GM18511 (cell line): ENCODE results near the gene TMEM92.
"Not testable (repeated sequence)": the region's sequence is repeated elsewhere in the genome, so short reads cannot be mapped to it uniquely, and the experiment has no call there.

Experiments used
- ATAC-seq: cut with Tn5 transposase; IDR thresholded peaks from one replicate; pipeline ENCODE4 v1.9.1; 2021; ENCODE audit warnings: mild to moderate bottlenecking, moderate library complexity; ENCODE audit not compliant: unreplicated experiment

Gene TMEM92

DNA sequence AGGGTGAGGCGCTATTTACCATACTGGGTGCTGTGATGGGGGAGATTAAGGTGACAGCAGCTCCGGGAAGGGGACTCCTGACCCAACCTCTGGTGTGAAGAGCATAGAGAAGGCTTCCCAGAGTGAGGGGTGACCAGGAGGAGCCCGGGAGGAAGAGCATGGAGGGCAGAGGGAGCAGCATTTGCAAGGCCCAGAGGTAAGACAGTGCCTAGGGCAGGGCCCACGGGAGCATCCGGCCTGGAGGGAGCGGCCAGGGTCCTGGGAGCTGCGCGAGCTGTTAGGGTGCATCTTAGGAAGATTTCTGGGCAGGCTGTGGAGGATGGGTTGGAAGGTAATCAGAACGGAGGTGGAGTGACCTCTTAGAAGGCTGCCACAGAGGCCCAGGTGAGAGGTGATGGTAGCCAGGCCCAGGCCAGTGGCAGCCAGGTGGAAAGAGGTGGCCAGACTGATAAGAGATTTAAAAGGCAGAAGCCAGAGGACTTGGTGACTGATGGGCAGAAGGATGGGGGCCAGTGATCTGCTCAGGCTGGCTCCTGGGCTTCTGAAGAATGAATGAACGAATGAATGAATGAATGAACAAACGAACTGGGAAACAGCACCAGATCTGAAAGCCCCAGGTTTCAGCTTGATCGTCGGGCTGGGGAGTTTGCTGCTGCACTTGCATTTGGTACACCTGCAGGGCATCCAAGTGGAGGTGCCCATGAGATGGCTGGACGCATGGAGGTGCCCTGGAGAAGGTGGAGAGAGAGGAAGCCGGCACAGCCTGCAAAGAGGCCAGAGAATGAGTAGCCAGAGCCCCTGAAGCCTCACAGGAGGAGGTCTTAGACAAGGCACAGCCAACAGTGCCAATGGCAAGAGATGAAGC lies 13.0 kb upstream of the TMEM92 start:
- ATAC-seq: no peak

DNA sequence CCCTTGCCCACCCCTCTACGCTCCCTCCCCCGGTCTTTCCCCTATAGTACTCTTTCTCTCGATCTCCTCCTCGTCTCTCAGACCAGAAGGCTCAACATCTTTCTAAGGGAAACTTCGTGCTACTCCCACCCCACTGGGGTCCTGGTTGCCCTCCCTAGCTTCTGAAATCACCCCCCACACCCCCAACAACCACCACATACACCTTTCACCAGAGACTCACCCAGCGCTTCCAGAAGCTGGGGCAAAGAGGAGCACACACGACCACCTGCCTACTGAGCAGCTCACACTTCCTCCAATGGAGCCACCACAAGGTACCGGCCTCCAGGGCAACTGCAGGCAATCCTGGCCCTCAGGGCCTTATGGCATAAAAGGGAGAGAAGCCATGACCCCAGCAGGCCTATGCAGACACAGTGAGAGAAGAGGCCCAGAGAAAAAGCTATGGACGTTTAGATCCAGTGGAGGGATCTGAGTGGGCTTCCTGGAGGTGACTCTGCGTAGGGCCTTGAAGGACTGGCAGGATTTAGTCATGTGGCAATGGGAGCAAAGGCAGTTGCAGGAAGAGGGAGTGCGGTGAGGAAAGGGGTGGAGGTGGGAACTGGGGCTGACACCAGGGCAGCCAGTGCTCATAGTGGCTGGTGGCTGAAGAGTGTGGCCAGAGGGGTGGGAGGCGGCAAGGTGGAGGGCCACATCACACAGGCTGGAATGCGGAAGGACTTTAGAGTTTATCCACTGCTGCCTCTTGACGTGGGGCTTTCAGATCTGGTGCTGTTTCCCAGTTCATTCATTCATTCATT lies 12.1 kb upstream of the TMEM92 start:
- ATAC-seq: no peak

DNA sequence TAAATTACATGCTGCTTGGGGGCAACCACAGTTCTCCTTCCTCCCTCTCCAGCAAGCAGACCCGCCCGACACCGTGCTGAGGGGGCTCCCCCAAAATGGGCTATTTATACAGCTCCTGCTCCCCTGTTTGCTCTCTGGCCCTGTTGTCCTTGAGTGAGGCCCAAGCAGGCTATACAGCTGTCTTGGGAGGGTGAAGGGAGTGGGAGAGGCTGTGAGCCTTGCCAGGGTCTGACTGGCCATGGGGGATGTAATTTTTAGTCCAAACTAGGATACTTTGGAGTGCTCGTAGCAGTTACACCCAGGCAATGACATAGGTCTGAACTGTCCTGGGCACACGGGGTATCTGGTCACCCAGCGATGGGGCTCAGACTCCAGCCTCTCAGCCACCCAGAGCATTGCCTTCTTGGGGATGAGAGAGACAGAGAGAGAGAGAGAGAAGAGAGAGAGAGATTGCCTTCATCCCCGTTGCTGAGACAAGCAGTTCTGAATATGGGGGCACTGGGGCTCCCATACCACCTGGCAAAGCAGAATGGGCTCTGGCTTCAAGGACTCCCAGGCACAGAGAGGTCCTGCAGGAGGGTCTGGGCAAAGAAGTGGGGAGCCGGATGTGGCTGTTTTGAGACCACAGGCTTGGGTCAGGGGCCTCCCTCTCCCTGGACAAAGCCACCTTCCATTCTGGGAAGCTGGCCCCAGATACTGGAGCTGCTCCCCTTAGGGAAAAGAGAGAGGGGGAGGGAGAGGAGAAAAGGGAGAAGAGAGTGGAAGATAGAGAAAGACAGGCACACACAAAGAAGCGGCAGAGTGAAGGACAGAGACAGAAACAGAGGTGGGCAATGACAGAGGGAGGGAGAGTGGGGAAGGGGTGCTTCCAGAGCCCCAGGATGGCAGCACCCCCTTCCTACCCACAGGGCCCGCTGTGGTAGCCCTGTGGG lies 10.7 kb upstream of the TMEM92 start:
- ATAC-seq: no peak

DNA sequence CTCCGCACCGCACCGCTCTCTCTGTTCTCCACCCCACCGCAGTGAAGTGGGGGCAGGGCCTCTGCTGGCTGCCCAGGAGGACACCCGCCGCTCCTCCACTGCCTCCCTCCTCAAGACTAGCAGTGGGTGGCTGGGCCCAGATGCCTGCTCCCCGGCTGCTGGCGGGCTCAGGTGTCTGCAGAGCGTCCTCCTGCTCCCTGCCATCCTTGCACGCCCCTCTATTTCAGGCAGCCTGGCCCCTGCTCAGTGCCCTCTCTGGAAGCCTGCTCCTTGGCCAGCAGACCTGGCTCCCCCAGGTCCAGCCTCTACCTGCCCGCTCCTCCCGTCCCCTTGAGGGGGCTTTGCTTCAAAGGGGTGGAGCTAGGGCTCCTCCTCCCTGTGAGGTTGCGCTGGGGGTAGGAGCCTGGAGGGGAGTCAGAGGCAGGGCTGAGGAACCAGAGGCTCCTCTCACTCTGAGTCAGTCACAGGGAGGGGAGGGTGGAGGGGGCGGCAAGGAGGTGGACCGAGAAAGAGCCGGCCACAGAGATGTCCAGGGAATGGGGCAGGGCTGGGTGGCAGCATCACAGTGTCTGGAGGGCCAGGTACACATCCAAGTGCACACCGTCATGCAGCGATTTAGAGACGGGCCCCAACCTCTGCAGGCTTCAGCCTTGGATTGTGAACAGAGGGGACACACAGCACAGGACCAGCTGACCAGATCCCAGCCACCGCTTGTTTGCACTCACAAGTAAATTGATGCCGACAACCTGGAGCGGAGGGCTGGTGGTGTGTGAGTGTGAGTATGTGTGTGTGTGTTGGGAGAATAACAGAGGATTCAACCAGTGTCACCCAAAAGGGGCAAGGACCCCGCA lies 9.8 kb upstream of the TMEM92 start:
- ATAC-seq: no peak

DNA sequence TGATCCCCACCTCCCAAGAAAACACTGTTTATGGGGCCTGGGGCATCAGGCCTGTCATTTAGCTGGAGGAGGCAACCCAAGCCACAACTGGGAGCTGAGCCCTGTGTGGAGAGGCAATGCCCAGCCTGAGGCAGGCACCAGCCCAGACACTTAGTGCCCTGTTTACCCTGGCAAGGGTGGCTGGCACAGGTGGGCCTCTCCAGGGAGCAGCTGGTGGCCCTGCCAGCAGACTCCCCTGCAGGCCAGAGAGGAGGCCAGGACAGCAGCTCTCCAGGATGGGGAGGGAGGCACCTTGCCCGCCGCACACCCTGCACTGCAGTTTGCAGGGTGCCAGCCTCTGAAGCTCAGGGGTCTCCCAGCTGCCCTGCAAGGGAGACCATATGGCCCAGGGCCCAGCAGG lies 9.1 kb upstream of the TMEM92 start:
- ATAC-seq: no peak

DNA sequence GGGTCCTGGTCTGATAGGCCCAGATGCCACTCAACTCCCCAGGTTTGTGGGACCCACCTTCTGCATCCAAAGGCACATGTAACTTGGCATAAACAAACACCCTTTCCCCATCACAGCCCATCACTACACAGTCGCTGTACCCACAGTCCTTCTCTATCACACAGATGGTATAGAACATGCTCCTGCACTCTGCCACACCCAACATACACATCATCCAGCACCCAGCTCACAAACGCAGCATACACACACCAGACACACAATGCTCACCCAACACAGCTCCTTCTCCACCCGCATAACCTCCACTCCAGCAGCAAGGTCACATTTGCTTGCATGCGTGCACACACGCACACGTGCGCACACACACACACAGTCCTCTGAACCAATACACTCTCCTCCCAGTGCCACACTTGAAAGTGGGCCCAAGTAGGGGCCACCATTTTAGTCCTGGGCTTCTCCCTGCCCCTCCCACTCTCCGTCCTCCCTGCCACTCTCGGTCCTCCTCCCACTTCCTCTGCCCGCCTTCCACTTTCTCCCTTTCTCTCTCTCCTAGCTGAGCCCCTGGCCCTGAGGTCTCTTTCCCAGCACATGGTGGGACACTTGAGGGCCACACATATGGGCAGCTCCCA lies 8.5 kb upstream of the TMEM92 start:
- ATAC-seq: no peak

DNA sequence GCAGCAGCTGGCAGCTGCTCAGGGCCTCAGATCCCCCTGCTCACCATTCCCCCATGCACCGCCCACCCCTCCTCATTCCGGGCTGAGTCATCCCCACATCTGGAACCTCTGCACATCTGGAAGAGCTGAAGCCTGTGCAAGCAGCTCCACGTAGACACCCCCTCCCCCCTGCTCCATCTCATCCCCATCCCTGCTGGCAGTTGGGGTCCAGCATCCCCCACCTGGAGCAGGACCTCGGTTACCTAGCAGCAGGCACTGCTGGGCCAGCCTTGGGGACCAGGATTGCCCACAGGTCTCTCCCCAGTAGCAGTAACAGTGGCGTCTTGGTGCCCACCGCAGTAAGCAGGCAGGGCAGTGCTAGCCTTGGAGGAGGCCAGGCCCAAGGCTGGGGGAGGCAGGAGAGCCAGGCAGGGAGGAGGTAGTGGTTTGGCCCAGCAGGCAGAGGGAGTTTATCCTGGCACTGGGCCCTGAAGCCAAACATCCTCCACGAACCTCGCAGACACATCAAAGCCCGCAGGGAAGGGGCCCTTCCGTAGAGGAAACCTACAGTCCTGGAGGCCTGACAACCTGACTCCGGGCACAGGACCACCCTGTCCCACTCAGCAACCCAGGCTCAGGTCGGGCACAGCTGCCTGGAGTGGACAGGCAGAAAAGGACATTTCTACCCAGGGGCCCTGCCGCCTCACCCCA lies 7.7 kb upstream of the TMEM92 start:
- ATAC-seq: no peak

DNA sequence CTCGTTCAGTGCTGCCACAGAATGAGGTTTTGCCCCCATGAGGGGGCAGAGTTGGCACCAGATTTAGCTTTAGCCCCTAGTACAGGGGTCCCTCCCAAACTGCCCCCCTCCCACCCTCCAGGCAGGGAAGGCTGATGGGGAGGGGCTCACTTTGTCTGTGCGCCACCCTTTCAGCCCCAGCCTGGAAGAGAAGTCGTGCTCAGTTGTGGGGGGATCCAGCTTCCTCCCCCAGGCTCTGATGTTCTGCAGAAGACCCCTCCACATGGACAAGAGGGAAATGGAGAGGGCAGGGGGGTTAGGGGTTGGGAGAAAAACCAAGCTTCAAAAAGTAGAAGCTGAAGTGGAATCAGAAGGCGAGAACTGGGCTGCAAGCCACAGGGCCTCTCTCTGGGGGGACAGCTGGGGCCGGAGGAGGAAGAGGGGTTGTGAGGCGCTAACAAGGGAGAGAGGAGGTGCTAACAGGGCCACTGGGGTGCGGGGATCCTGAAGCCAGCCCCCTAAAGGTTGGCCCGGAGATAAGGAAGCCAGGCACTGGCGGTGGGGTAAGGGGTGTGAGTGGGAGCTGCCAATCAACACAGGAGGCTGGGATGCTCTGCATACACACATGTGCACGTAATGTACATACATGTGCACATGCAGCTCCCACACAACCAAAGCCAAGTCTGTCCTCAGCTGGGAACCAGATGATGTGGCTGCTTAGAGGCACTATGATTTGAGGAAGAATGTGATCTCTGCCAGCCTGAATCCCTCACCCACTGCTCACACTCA lies 7.0 kb upstream of the TMEM92 start:
- no peak for ATAC-seq

DNA sequence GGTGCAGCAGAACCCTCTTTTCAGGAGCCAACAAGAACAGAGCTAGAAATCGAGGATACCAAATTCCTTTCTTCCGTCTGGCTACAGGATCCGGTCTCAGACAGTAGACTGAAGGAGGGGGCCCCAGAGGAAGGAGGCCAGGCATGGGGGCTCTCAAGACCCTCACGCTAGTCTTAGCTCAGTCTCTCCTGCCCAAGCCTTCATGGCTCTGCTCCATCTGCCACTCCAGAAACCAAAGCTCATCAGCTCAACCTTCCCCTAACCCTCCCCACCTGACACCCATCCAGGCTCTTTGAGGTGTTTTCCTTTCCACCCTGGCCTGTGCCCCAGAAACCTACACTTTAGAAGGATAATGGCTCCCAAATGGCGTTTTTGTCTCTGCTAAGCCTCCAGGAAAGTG lies 6.2 kb upstream of the TMEM92 start:
- ATAC-seq: no peak

DNA sequence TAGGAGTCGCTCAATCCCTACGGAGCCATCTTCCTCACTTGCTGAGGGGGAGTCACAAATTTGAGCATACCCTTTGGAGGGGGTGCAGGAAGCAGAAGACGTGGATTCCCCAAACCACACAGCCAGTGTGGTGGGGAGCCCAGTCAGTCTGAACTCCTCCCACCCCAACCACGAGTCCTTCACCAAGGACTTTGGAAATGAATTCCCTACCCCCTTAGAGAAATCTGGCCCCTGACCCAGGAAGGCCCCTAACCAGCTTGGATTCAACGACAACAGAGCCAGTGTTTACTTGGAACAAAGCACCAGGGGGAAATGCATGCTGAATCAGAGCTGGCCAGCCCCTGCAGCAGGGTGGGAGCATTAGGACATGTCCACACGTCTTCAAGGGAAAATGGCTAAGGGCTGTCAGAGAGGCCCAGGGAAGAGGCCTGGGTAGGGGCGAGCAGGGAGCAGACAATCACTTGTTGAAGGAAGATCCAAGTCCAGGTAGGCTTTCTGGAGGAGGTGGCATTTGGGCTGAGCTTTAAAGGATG lies 5.5 kb upstream of the TMEM92 start:
- no peak for ATAC-seq

DNA sequence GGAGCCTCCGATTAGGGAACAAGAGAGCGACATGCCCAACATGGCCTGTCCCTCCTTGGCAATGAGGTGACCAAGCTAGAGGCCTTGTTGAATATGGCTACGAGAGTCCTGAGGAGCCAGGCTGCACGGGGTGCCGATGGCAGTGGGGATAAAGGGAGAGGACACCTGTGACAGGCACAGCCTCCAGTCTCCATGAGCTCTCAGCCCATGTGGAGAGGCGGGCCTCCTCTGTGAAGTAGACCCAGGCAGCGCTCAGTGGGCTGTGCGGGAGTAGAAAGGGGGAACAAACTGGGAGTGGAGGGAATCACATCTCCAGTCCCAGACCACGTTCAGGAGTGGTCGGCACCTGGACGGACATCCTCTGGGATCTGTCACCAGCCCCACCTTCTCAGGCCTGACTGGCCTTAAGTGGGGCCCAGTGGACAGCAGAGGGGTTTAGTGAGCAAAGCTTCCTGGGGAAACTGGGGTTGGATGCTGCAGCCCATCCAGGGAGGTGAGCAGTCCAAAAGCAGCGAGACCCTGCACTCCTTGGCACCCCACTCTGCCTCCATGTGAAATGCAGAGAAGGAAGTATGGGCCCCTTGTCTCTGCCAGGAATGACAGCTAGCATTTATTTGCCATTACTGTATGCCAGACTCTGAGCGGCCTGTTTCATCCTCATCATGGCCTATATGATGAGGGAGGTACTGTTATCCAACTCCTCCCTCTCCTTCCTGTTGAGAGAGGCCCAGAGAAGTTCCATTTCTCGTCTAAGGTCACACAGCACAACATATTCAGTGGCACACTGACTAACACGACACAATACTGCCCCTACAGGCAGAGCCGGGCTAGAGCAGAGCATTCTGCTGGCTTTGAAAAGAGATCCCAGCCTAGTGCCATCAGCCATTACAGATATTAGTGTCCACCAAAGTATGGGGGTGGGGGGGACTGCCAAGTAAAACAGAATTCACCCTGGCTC lies 4.5 kb upstream of the TMEM92 start:
- no peak for ATAC-seq

DNA sequence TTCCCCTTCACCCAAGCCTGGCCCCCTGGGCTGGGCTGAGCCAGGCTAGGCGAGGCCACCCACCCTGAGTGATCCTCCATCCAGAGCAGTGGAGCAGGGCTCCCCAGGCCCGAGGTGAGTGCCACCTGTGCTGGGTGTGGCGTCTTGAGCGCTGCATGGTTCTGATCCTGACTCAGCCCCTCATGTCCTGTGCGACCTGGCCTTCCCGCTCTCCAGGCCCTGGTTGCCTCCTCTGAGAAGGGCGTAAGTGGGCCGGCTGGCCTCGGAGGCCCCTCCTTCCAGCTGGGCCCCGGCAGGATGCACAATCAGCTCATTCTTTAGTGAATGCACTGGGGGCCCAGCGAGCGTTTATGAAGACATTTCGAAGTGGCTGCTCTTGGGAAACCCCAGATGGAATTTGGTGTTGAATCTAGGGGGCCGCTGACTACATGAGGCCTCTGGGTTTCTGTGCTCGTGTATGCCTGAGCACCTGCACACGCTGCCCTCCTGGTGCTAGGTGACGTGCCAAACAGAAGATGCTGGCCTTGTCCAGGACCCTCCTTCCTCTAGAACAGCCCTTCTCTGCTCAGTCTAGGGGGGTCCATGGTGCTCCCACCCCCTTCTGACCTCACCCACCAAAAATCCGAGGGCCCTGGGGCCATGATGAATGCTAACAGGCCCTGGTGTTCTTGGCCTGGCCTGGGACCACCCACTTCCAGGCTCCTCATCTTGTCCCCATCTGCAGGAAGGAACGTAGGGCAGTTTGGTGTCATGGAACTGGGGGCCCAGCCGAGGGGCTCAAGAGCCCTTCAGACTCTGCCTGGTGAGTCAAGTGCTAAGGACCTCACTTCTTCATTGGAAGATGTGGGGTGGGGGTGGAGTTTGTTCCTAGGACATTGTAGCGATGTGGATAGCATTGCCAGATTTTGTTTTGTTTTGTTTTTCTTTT lies 3.6 kb upstream of the TMEM92 start:
- ATAC-seq: no peak

DNA sequence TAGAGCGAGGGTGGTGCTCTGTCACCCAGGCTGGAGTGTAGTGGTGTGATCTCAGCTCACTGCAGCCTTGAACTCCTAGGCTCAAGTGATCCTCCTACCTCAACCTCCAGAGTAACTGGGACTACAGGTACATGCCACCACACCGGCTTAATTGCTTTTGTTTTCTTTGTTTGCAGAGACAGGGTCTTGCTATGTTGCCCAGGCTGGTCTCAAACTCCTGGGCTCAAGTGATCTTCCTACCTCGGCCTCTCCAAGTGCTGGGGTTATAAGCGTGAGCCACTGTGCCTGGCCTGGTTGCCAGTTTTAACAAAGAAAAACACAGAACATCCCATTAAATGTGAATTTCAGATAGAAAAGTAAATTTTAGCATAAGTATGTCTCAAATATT lies 2.9 kb upstream of the TMEM92 start:
- not testable (repeated sequence) for ATAC-seq

DNA sequence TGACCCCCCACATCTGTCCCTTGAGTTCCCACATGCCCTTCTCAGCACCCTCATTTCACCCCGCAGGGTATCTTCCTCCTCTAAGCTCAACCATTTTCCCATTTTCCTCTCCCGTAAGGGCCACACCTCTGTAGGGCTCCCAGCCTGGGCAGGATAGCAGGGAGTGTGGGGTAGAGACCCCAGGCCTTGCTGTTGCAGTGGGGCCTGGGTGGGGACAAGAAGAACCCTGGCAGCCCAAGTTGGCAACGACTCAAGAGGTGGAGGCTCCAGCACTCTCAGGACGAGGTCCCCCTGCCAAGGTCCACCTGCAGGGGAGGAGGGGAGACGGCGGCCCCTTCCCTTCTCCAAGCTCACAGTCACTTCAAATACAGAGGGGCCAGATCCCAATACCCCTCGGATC lies 2.0 kb upstream of the TMEM92 start:
- ATAC-seq: no peak

DNA sequence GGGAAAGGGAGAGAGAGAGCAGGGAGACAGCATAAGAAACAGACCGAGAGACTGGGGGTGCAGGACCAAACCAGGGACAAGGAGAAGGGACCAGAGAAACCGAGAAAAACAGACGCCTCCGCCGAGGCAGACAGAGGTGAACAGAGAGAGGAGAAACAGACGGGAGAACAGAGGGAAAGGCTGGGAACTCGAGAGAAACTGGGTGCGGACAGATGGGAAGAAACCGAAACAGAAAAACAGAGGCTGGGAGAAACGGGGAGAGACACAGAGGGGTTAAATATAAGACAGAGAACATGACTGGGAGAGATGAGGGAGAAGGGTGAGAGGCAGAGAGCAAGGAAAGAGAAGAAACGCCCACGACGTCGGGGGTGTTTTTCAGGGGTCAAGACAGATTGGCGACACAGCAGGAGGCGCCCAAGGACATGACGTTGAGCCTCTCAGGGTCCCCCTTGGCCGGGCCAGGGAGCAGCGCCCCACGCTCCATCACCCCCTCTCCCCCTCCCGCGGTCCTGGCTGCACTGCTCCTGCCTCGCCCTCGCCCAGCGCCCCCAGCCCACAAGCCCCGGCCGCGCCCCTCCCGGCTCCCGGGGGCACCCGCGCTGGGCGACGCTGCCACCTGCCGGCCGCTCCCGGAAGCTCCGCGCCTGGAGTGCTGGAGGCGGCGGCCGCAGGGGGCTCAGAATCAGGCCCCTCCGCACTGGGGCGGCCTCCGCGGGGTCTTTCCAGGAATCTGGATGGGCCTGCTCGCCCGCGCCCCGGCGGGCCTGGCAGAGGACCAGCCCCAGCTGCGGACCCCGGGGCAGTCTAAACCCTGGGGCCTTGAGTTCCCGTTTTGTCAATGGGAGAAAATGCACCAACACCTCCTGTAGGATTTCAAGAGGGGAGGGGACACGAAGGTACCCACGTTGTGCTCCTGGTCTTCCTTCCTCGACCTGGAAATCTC lies 1.3 kb upstream of the TMEM92 start:
- no peak for ATAC-seq
